Amniotic epithelial cell (primary cell): ENCODE results near the gene PHLPP2.

ENCODE experiments used
- DNase-seq: peaks from one replicate; pipeline ENCODE4 v3.0.0-alpha.2; 2010; ENCODE audit warnings: low read depth

PHLPP2 gene, protein sequence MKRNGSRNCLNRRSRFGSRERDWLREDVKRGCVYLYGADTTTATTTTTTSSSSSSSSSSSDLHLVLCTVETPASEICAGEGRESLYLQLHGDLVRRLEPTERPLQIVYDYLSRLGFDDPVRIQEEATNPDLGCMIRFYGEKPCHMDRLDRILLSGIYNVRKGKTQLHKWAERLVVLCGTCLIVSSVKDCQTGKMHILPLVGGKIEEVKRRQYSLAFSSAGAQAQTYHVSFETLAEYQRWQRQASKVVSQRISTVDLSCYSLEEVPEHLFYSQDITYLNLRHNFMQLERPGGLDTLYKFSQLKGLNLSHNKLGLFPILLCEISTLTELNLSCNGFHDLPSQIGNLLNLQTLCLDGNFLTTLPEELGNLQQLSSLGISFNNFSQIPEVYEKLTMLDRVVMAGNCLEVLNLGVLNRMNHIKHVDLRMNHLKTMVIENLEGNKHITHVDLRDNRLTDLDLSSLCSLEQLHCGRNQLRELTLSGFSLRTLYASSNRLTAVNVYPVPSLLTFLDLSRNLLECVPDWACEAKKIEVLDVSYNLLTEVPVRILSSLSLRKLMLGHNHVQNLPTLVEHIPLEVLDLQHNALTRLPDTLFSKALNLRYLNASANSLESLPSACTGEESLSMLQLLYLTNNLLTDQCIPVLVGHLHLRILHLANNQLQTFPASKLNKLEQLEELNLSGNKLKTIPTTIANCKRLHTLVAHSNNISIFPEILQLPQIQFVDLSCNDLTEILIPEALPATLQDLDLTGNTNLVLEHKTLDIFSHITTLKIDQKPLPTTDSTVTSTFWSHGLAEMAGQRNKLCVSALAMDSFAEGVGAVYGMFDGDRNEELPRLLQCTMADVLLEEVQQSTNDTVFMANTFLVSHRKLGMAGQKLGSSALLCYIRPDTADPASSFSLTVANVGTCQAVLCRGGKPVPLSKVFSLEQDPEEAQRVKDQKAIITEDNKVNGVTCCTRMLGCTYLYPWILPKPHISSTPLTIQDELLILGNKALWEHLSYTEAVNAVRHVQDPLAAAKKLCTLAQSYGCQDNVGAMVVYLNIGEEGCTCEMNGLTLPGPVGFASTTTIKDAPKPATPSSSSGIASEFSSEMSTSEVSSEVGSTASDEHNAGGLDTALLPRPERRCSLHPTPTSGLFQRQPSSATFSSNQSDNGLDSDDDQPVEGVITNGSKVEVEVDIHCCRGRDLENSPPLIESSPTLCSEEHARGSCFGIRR (N-terminal part only)

DNA sequence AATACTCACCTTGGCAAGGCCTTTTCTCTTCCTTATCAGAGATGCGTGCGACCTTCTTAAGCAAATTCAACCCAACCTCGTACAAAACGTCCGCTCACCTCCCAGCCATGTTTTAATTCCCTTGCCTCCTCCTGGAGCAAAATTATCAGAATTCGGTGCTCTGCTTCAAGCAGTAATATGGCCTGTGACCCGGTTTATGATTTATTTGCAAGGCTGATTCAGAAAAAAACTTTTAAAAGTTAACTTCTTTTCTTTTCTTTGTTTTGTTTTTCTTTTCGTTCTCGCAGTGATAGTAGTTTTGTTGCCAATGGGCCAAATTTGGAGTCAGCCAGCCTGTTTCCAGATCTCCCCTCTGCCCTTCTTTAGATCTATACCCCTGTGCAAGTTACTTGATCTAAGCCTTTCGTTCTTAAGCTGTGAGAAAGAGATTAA, at the start of gene PHLPP2:
TSS of gene PHLPP2 (minus strand) at position 382 of the 432 bp plus-strand sequence. CDS start 9,906 bp downstream, outside the sequence.
- no peak for DNase-seq

DNA sequence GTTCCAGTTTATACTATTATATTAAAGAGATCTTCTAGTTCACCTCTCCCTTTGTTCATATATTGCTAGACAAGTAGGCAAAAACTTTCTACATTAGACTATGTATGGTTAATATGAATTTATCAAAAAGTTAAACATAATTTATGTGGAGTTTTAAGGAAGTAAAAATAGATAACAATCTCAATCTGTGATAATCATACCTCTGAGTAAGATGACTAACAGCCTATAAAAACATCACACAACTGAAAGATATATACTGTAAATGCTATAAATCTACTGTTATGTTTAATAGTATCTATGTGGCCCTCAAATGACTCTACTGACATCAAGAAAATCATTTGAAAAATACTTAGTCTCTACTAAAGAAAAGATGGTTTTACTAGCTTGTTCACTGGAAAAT, 47.1 kb upstream of the PHLPP2 start:
- no peak for DNase-seq

- no peak for DNase-seq
Measured at GRCh38 chr16:71769222-71769621, 44.7 kb upstream of the PHLPP2 start.

GRCh38 chr16:71767060-71767900, 42.8 kb upstream of the PHLPP2 start:
- no peak for DNase-seq

DNA sequence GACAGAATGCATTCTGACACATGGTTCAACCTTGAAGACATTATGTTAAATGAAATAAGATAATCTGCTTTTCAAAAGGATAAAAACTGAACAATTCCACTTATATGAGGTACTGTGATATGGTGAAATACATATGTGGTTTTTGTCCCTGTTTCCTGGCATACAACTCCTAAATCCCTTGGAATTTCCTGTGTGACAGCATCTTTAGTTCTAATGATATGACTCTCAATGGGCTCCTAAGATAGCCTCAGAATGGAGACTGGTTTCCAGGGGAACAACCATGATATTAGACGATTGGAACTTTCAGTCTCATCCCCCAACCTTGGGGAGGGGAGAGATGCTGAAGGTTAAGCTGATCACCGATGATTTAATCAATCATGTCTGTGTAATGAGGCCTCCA, 37.7 kb upstream of the PHLPP2 start:
- peak; percentile 66 for DNase-seq

DNA sequence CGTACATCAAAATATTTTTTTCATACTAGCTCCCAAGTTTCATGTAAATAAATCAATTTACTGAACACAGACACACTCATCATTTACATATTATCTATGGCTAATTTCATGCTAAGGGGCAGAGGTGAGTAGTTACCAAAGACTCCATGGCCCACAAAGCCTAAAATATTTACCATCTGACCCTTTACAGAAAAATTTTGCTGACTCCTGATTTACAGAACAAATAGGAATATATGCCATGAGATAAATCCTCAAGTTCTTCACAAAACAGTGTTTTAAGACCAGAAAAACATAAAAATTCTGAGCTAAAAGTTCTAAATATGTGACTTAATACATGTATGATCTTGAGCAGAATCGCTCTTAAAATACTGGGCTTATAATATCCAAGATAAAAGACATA, 36.6 kb upstream of the PHLPP2 start:
- no peak for DNase-seq

- DNase-seq = no peak
Measured at GRCh38 chr16:71758293-71758760, 33.8 kb upstream of the PHLPP2 start.

DNA sequence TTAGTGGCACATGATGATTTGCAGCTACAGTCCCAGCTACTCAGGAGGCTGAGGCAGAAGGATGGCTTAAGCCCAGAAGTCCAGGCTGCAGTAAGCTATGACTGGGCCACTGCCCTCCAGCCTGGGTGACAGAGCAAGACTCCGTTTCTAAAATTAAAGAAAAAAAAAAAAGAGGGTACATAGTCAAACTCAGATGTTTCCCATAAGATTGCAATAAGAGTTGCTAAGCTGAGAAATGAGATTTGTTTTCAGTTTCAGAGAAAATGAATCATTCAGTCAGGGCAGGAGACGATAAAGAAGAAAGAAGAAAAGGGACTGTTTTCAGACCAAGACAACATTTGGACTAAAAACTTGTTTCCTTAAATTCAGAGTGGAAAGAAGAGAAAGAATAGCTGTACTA, 30.2 kb upstream of the PHLPP2 start:
- DNase-seq = no peak

DNA sequence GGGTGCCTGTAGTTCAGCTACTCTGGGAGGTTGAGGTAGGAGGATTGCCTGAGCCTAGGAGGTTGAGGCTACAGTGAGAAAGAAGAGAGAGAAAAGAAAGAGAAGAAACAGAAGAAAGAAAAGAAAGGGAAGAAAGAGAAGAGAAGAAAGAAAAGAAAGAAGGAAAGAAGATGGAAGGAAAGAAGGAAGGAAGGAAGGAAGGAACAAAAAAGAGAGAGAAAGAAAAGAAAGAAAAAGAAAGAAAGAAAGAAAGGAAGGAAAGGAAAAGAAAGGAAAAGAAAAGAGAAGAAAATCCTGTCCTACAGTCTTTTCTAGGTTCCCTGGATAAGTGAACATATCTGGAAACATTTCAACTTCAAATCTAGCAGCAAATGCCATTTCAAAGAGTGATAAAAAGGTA, 29.6 kb upstream of the PHLPP2 start:
- no peak for DNase-seq

- no peak for DNase-seq
Measured at GRCh38 chr16:71748226-71748625, 23.7 kb upstream of the PHLPP2 start.

DNA sequence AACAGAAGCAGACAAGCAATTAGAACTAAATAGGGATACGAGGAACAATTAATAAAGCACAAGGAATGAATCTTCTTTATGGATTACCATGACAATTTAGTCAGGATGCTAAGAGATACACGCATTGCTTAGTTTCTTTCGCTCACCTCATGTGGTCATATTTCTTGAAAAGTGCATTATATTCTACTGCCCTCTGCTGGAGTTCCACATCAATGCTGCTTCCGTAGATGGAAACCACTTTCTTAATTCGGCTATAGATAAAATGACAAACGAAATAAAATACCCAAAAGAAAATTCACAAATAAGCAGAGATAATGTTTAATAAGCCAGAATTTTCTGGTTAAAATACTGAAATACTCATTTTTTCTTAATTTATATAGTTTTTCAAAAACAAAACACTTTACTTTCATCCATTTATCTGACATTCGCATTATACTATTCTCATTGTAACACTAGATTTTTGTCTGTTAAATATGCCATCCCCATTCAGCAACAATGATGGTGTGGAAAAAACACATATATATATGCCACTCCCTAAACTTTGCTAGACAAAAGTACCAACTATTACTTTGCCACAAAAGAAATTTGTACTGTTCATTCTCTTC, 22.0 kb upstream of the PHLPP2 start:
- peak; percentile 53 for DNase-seq

DNA sequence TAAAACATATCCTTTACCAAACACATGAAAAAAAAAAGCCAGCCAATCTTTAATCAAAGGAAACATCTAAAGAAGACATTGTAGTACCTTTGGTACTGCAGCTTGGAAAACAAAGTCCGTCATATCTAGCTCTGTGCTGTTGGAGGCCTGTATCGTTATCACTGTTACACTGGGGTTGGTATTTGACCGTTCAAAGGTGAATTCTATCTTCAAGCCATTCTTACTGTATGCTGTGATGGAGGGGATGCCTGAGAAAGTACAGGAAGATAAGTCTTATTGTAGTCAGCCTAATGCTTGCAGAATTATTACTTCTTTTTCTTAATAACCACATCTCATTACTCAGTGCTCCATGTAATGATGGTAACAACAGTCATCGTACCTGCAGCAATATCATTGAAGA, 14.4 kb upstream of the PHLPP2 start:
- no peak for DNase-seq

DNA sequence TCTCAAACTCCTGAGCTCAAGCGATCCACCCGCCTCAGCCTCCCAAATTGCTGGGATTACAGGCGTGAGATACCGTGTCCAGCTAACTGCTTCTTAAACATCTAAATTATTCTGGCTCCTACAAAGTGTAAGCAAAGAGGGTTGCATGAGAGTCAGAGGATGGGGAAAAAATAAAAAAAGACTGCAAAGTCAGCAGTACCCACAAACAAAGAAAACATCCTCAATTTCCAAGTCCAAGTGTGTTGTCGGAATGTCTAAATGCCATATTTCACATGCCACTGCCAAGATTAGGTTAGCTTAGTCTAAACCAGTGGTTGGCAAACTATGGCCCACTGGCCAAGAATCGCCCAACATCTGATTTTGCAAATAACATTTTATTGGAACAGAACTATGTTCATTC, 13.0 kb upstream of the PHLPP2 start:
- DNase-seq = no peak

GRCh38 chr16:71734511-71734910, 10.0 kb upstream of the PHLPP2 start:
- DNase-seq = no peak

DNA sequence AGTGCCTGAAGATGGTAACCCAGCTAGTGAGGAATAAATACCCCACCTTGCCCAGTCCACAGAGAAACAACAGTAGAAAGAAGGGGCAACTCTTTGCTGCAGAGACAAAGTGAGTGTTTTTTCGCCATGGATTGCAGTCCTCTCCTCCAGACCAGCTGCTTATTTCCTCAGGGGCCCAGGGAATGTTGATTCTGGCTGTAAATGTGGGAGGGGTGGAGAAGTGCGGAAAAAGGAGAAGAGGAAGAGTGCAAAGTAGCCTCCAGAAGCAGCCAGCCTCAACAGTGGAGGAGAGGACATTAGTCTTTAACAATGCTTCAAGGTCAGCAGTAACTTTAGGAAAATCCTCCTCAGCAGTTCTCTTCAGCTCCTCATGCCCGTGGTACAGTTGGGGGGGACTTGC, 8.1 kb upstream of the PHLPP2 start:
- no peak for DNase-seq

DNA sequence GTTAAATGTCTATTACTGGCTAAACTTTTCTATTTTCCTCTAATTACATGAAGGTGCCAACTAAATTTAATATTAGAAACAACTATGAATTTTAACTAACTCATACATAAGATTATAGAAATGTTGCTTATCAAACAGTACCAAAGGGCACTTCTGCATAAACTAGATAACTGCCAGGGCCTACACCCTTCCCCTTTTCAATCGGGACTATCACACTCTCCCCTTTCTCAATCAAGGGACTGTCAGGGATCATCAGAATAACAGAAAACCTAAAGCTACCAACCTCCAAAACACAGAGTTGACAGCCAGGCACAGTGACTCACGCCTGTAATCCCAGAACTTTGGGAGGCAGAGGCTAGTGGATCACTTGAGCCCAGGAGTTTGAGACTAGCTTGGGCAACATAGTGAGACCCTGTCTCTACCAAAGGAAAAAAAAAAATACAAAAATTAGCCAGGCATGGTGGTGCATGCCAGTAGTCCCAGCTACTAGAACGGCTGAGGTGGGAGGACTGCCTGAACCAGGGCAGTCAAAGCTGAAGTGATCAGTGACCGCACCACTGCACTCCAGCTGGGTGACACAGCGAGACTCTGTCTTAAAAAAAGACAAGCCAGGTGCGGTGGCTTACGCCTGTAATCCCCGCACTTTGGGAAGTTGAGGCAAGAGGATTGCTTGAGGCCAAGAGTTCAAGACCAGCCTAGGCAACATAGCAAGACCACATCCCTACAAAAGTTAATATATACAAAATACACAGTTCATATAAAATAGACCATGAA, 3.2 kb upstream of the PHLPP2 start:
- DNase-seq = no peak

GRCh38 chr16:71726476-71727315, 2.2 kb upstream of the PHLPP2 start:
- DNase-seq = no peak

DNA sequence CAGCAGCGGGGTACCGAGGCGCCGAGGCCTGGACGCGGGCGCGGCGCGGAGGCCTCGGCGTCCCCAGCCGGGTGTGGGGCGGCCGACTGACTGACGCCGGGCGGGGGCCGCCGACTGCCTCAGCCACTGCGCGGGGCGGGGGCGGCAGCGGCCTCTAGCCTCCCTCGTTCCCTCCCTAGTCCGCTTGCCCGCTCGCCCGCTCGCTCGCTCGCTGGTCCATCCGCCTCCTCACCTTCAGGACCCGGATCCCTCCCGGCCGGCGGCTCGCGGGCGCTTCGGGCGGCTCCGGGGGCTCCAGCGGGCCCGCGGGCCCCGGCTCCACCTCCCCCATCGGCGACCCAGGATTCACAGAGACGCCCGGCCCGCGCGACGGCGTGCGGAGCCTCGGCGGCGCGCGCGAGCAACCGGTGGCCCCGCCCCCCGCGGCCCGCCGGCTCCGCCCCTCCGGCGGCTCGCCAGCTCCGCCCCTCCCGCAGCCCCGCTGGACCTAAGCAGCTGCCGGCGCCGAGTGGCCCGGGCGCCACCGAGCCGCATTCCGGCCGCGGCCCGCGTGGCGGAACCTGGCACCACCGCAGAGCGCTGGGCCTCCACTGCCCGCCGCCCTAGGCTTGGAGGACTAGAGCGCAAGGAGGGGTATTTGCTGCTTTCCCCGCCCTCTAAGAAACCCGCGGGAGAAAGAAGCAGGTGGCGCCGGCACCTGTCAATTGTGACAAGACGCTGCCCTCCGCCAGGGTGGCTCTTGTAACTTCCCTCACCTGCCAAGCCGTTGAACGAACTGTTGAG, 773 bp downstream of the PHLPP2 start:
- peak; percentile 32 for DNase-seq
